ENCODE data around the gene GOLGA6A. TPM values are rescaled to one million over a fixed set of nuclear protein-coding genes. Genes with fewer than 3 reads are reported as not detected.

Gene GOLGA6A
- total RNA-seq, 1 donor from 2014 or later: not detected

DNA sequence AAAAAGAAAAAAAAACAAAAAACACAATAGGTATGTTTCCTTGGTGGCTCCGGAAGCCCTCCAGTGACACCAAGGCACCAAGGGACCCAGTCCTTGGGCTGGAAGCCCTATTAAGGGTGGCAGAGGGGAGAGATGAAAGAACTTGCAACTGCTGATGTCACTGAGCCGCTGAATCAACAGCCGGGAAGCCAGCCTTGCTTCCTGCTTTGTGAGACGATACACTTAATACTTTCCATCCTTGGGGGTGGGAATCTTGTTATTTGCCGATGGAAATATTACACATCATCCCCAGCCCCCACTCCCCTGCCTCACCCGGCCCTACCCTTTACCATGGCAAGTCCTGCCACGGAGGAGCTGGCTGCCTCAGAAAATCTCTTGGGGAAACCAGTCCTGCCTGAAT lies 42.4 kb upstream of the GOLGA6A start:
- H3K27me3 Mint-ChIP-seq (ENCODE audit: unreplicated experiment): peaks cover 52% of the 10 kb centered on the region
- TF ChIP-seq, protein P1, sequence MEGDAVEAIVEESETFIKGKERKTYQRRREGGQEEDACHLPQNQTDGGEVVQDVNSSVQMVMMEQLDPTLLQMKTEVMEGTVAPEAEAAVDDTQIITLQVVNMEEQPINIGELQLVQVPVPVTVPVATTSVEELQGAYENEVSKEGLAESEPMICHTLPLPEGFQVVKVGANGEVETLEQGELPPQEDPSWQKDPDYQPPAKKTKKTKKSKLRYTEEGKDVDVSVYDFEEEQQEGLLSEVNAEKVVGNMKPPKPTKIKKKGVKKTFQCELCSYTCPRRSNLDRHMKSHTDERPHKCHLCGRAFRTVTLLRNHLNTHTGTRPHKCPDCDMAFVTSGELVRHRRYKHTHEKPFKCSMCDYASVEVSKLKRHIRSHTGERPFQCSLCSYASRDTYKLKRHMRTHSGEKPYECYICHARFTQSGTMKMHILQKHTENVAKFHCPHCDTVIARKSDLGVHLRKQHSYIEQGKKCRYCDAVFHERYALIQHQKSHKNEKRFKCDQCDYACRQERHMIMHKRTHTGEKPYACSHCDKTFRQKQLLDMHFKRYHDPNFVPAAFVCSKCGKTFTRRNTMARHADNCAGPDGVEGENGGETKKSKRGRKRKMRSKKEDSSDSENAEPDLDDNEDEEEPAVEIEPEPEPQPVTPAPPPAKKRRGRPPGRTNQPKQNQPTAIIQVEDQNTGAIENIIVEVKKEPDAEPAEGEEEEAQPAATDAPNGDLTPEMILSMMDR (IDR thresholded peaks at IDR 0.05): no peak
- peaks cover 23% of the 10 kb centered on the region for H3K4me1 Mint-ChIP-seq (ENCODE audit: unreplicated experiment)
- no peak overlapping the region for H3K4me3 Mint-ChIP-seq (ENCODE audit: unreplicated experiment)
- H3K27ac Mint-ChIP-seq (ENCODE audit: unreplicated experiment): no peak overlapping the region
- DNase-seq (ENCODE audit: extremely low spot score, unreplicated experiment): no peak
- no peaks in the 10 kb centered on the region for H3K9me3 Mint-ChIP-seq (ENCODE audit: unreplicated experiment)
- no peaks in the 10 kb centered on the region for H3K36me3 Mint-ChIP-seq (ENCODE audit: unreplicated experiment)

DNA sequence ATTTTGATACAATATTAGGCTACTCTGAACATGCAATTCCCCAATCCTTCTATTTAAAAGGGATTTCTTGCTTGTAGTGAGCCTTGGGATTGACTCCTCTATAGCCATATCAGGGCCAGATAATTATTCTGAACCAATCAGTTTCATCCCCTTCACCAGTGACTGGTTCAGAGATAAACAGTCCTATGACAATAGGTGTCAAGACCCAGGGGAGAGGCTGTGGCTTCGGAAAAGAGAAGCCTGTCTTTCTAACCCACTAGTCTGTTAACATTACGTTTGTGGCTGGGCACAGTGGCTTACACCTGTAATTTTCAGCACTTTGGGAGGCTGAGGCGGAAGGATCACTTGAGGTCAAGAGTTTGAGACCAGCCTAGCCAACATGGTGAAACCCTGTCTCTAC lies 41.8 kb upstream of the GOLGA6A start:
- TF ChIP-seq, protein P1 (IDR thresholded peaks at IDR 0.05): no peak
- DNase-seq (ENCODE audit: extremely low spot score, unreplicated experiment): no peak
- Mint-ChIP-seq H3K4me1 (ENCODE audit: unreplicated experiment) (peaks cover 18% of the 10 kb centered on the region), H3K36me3 (ENCODE audit: unreplicated experiment) (no peaks in the 10 kb centered on the region), H3K4me3 (ENCODE audit: unreplicated experiment) (no peak overlapping the region), H3K9me3 (ENCODE audit: unreplicated experiment) (no peaks in the 10 kb centered on the region), H3K27ac (ENCODE audit: unreplicated experiment) (no peak overlapping the region), H3K27me3 (ENCODE audit: unreplicated experiment) (peaks cover 49% of the 10 kb centered on the region)

DNA sequence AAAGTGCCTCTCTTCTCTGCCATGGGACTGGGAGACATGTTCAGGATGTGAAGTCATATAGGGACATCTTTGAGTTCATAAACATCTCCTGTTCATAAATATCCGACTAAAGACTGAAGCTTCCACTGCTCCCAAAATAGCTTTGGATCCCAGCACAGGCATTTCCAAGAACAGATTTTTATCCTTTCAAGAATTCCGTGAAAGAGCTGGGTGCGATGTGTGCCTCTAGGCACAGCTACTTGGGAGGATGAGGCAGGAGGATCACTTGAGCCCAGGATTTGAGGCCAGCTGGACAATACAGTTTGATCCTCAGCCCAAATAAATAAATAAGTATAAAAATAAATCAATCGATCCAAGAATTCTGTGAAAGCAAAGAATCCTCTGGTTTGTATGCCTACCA lies 41.3 kb upstream of the GOLGA6A start:
- Mint-ChIP-seq H3K9me3 (ENCODE audit: unreplicated experiment) (no peaks in the 10 kb centered on the region), H3K27me3 (ENCODE audit: unreplicated experiment) (peaks cover 44% of the 10 kb centered on the region), H3K4me3 (ENCODE audit: unreplicated experiment) (no peak overlapping the region), H3K36me3 (ENCODE audit: unreplicated experiment) (no peaks in the 10 kb centered on the region), H3K27ac (ENCODE audit: unreplicated experiment) (no peak overlapping the region), H3K4me1 (ENCODE audit: unreplicated experiment) (peaks cover 13% of the 10 kb centered on the region)
- TF ChIP-seq, protein P1 (IDR thresholded peaks at IDR 0.05): no peak
- DNase-seq (ENCODE audit: extremely low spot score, unreplicated experiment): no peak

DNA sequence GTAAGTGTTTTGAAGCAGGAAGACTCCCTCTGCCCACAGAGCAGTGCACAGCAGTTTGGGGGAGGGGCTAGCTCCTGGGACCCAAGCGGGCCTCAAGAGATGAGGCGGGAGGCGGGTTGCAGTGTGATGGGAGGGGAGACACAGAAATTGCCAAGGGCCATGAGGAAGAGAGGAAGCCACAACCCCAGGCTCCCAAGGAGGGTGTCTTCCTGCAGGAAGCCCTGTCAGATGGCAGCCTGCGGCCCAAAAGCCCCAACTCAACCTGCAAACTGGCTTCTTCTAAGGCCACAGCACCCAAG lies 40.7 kb upstream of the GOLGA6A start:
- no peaks in the 10 kb centered on the region for H3K36me3 Mint-ChIP-seq (ENCODE audit: unreplicated experiment)
- H3K9me3 Mint-ChIP-seq (ENCODE audit: unreplicated experiment): no peaks in the 10 kb centered on the region

DNA sequence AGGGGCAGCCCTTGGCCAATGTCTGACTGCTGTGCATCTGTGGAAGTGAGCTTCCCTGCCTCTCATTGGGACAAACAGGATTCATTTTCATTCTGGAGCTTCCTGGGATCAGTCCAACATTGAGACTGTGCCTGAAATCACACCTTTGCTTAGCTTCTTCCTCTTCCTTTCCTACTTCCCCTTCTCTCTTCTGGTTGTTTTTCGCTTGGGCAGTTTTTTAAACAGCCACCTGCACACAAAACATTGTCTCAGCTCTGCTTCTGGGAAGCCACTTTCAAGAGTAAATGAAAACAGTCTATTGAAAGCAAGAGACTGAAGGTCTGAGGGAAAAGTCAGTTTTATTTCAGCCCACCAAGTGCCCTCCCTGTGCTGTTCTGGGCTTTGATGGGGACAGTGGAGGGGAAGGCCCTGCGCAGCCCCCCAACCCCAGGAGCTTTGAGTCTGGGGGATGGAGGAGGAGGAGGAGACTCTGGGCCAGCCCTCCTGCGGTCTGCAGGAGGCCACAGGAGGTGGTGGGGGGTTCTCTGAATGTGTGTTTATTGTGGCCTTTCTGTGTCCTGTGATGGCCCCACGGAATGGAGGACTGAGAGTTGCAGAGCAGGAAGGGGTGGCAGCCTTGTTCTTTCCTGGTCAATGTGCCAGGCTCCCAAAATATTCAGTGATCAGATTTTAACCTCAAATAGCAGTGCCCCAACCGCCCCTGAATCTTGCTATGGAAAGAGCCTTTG lies 40.2 kb upstream of the GOLGA6A start:
- TF ChIP-seq, protein P1 (IDR thresholded peaks at IDR 0.05): no peak
- no peak overlapping the region for H3K4me3 Mint-ChIP-seq (ENCODE audit: unreplicated experiment)
- DNase-seq (ENCODE audit: extremely low spot score, unreplicated experiment): no peak
- H3K27me3 Mint-ChIP-seq (ENCODE audit: unreplicated experiment): peaks cover 53% of the 10 kb centered on the region
- H3K27ac Mint-ChIP-seq (ENCODE audit: unreplicated experiment): no peak overlapping the region
- no peaks in the 10 kb centered on the region for H3K9me3 Mint-ChIP-seq (ENCODE audit: unreplicated experiment)
- no peaks in the 10 kb centered on the region for H3K36me3 Mint-ChIP-seq (ENCODE audit: unreplicated experiment)
- peaks cover 5% of the 10 kb centered on the region for H3K4me1 Mint-ChIP-seq (ENCODE audit: unreplicated experiment)

More for the DNA sequence above, 40.7 kb upstream of the GOLGA6A start:
- Mint-ChIP-seq H3K27me3 (ENCODE audit: unreplicated experiment) (peaks cover 48% of the 10 kb centered on the region), H3K4me1 (ENCODE audit: unreplicated experiment) (peaks cover 9% of the 10 kb centered on the region), H3K4me3 (ENCODE audit: unreplicated experiment) (no peak overlapping the region), H3K27ac (ENCODE audit: unreplicated experiment) (no peak overlapping the region)
- no peak for DNase-seq (ENCODE audit: extremely low spot score, unreplicated experiment)
- TF ChIP-seq, protein P1 (IDR thresholded peaks at IDR 0.05): no peak

All from osteocyte (in vitro differentiated cells).